ENCODE measurements around the gene NINJ1.

The NINJ1 gene

DNA sequence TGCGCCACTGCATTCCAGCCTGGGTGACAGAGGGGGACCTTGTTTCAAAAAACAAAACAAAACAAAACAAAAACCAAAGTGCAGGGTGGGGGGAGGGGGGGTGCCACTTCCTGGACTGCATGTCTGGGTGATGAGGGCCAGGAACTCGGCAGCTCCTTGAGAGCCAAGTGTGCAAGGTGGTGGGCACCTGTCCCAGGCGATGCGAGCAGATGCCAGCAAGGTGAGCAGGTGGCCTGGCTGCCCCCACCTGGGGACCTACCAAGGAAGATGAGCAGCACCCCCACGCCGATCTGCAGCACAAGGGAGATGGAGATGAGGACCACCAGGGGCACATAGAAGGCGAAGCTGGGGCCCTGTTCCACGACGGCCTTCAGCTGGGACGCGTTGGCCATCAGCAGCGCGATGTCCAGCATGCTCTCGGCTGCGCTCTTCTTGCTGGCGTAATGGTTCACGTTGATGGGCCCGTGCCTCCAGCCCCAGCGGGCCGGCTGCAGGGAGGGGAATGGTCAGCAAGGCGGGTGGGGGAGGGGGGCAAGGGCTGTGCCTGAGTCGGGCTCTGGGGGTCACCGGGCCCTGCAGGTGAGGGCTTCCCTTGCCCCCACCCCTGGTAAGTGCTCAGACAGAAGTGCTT, 7.8 kb downstream of the NINJ1 start:
- Histone ChIP-seq H3F3A (ENCODE audit: insufficient read depth) (no peaks in the 10 kb centered on the region), H3K79me2 (ENCODE audit: insufficient read depth, low read length) (no peaks in the 10 kb centered on the region), H3K27me3 (ENCODE audit: low read length) (no peaks in the 10 kb centered on the region), H3K9ac (ENCODE audit: low read length) (no peak overlapping the region), H4K20me1 (ENCODE audit: low read depth, low read length) (no peaks in the 10 kb centered on the region), H3K36me3 (ENCODE audit: low read length) (no peaks in the 10 kb centered on the region), H3K9me3 (ENCODE audit: insufficient read depth, low read length) (no peaks in the 10 kb centered on the region), H3K4me2 (ENCODE audit: low read depth, low read length, poor library complexity, severe bottlenecking) (no peak overlapping the region), H3K4me3 (ENCODE audit: insufficient read depth, low read length, poor library complexity, severe bottlenecking) (no peak overlapping the region), H3K9me2 (replicated peaks; ENCODE audit: insufficient read depth, low read length) (no peaks in the 10 kb centered on the region), H3K27ac (ENCODE audit: low read depth, low read length) (no peak overlapping the region), H2AFZ (ENCODE audit: low read depth, low read length, severe bottlenecking) (no peak overlapping the region)
- no peak for TF ChIP-seq EZH2phosphoT487 (conservative IDR thresholded peaks at IDR 0.05; ENCODE audit: low read length)
- TF ChIP-seq, protein P1, sequence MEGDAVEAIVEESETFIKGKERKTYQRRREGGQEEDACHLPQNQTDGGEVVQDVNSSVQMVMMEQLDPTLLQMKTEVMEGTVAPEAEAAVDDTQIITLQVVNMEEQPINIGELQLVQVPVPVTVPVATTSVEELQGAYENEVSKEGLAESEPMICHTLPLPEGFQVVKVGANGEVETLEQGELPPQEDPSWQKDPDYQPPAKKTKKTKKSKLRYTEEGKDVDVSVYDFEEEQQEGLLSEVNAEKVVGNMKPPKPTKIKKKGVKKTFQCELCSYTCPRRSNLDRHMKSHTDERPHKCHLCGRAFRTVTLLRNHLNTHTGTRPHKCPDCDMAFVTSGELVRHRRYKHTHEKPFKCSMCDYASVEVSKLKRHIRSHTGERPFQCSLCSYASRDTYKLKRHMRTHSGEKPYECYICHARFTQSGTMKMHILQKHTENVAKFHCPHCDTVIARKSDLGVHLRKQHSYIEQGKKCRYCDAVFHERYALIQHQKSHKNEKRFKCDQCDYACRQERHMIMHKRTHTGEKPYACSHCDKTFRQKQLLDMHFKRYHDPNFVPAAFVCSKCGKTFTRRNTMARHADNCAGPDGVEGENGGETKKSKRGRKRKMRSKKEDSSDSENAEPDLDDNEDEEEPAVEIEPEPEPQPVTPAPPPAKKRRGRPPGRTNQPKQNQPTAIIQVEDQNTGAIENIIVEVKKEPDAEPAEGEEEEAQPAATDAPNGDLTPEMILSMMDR (IDR thresholded peaks at IDR 0.05; ENCODE audit: insufficient read depth, low read length, poor library complexity, severe bottlenecking), result no peak

DNA sequence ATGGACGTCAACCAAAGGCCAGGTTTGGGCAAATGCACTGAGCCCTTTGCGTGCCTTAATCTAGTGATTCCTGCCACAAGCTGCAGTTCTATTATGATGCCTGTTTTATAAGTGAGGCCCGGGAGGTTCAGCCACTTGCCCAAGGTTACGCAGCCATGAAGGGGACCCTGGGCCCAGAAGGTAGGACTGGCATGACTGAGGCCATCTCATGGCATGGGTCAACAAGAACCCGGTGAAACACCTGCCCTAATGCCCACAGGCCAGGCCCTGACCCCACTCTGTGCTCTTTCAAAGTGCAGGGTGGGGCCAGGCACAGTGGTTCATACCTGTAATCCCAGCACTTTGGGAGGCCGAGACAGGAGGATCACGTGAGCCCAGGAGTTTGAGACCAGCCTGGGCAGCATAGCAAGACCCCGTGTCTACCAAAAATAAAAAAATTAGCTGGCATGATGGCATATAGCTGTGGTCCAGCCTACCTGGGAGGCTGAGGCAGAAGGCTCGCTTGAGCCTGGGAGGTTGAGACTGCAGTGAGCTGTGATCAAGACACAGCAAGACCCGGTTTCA, 8.6 kb downstream of the NINJ1 start:
- Histone ChIP-seq H2AFZ (ENCODE audit: low read depth, low read length, severe bottlenecking) (no peak overlapping the region), H3K9ac (ENCODE audit: low read length) (no peak overlapping the region), H3K9me2 (replicated peaks; ENCODE audit: insufficient read depth, low read length) (no peaks in the 10 kb centered on the region), H3K4me3 (ENCODE audit: insufficient read depth, low read length, poor library complexity, severe bottlenecking) (no peak overlapping the region), H3K9me3 (ENCODE audit: insufficient read depth, low read length) (no peaks in the 10 kb centered on the region), H3K4me2 (ENCODE audit: low read depth, low read length, poor library complexity, severe bottlenecking) (no peak overlapping the region), H4K20me1 (ENCODE audit: low read depth, low read length) (no peaks in the 10 kb centered on the region), H3K79me2 (ENCODE audit: insufficient read depth, low read length) (no peaks in the 10 kb centered on the region), H3K27me3 (ENCODE audit: low read length) (no peaks in the 10 kb centered on the region), H3K27ac (ENCODE audit: low read depth, low read length) (no peak overlapping the region), H3K36me3 (ENCODE audit: low read length) (no peaks in the 10 kb centered on the region), H3F3A (ENCODE audit: insufficient read depth) (no peaks in the 10 kb centered on the region)
- TF ChIP-seq, protein P1 (IDR thresholded peaks at IDR 0.05; ENCODE audit: insufficient read depth, low read length, poor library complexity, severe bottlenecking), result no peak
- TF ChIP-seq EZH2phosphoT487 (conservative IDR thresholded peaks at IDR 0.05; ENCODE audit: low read length), result no peak

DNA sequence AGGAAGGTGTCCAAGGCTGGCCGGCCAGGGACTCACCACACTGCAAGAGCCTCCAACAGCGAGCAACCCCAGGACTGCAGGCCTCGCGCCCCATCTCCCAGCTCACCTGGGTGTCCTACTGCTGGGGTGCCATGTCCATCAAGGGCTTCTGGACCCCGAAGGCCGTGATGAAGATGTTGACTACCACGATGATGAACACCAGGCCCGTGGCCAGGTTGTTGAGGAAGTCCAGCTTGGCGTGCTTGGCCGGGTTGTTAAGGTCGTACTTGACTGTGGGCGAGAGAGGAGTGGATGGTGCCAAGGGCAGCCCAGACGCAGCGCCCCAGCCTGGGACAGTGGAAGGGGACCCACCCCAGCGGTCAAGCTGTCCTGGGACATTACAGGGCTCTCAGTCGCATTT, 9.3 kb downstream of the NINJ1 start:
- no peaks in the 10 kb centered on the region for H3K36me3 ChIP-seq (ENCODE audit: low read length)
- no peaks in the 10 kb centered on the region for H3K27me3 ChIP-seq (ENCODE audit: low read length)
- H3K9me3 ChIP-seq (ENCODE audit: insufficient read depth, low read length), result no peaks in the 10 kb centered on the region
- no peaks in the 10 kb centered on the region for H3K79me2 ChIP-seq (ENCODE audit: insufficient read depth, low read length)
- no peak overlapping the region for H2AFZ ChIP-seq (ENCODE audit: low read depth, low read length, severe bottlenecking)
- no peak overlapping the region for H3K27ac ChIP-seq (ENCODE audit: low read depth, low read length)
- no peaks in the 10 kb centered on the region for H4K20me1 ChIP-seq (ENCODE audit: low read depth, low read length)
- H3K9ac ChIP-seq (ENCODE audit: low read length), result no peak overlapping the region
- TF ChIP-seq, protein P1 (IDR thresholded peaks at IDR 0.05; ENCODE audit: insufficient read depth, low read length, poor library complexity, severe bottlenecking), result no peak
- TF ChIP-seq EZH2phosphoT487 (conservative IDR thresholded peaks at IDR 0.05; ENCODE audit: low read length), result no peak
- H3K4me3 ChIP-seq (ENCODE audit: insufficient read depth, low read length, poor library complexity, severe bottlenecking), result no peak overlapping the region
- no peak overlapping the region for H3K4me2 ChIP-seq (ENCODE audit: low read depth, low read length, poor library complexity, severe bottlenecking)
- no peaks in the 10 kb centered on the region for H3F3A ChIP-seq (ENCODE audit: insufficient read depth)
- H3K9me2 ChIP-seq (replicated peaks; ENCODE audit: insufficient read depth, low read length), result no peaks in the 10 kb centered on the region

Data from SU-DHL-6 (cell line).